HEK293 (cell line): ENCODE data around the gene TRPM2.

ENCODE experiments used
- CTCF ChIP-seq: fragments of 450-650 bp; formaldehyde crosslinking; IDR thresholded peaks from 2 replicates; pipeline ENCODE4 v1.5.1; 2016; ENCODE audit warnings: missing biosample characterization, missing genetic modification characterization
- GFI1B ChIP-seq: fragments of 450-650 bp; formaldehyde crosslinking; IDR thresholded peaks from 2 replicates; pipeline ENCODE4 v1.5.1; 2016; ENCODE audit warnings: missing biosample characterization, missing genetic modification characterization
- KLF17 ChIP-seq: fragments of 450-650 bp; formaldehyde crosslinking; IDR thresholded peaks from 2 replicates; pipeline ENCODE4 v1.5.1; 2016; ENCODE audit warnings: missing biosample characterization, missing genetic modification characterization
- MYNN ChIP-seq: fragments of 450-650 bp; formaldehyde crosslinking; IDR thresholded peaks from 2 replicates; pipeline ENCODE4 v1.5.1; 2016; ENCODE audit warnings: missing biosample characterization, missing genetic modification characterization, borderline replicate concordance
- RBAK ChIP-seq: fragments of 450-650 bp; formaldehyde crosslinking; IDR thresholded peaks from 2 replicates; pipeline ENCODE4 v1.5.1; 2016; ENCODE audit warnings: missing biosample characterization, missing genetic modification characterization
- REPIN1 ChIP-seq: fragments of 450-650 bp; formaldehyde crosslinking; IDR thresholded peaks from 2 replicates; pipeline ENCODE4 v1.5.1; 2017; ENCODE audit warnings: missing biosample characterization, missing genetic modification characterization, low read depth
- REST ChIP-seq: fragments of 450-650 bp; formaldehyde crosslinking; IDR thresholded peaks from 2 replicates; pipeline ENCODE4 v1.5.1; 2016; ENCODE audit warnings: missing biosample characterization, missing genetic modification characterization
- ZBTB11 ChIP-seq: fragments of 450-650 bp; formaldehyde crosslinking; conservative IDR thresholded peaks from 2 replicates; pipeline ENCODE4 v1.5.1; 2016; ENCODE audit warnings: low read depth, missing biosample characterization, missing genetic modification characterization
- ZNF16 ChIP-seq: fragments of 450-650 bp; formaldehyde crosslinking; IDR thresholded peaks from 2 replicates; pipeline ENCODE4 v1.5.1; 2016; ENCODE audit warnings: low read depth, missing biosample characterization, missing genetic modification characterization
- ZNF768 ChIP-seq: fragments of 450-650 bp; formaldehyde crosslinking; IDR thresholded peaks from 2 replicates; pipeline ENCODE4 v1.5.1; 2018; ENCODE audit warnings: missing biosample characterization, mild to moderate bottlenecking, missing genetic modification characterization
- ZNF830 ChIP-seq: fragments of 450-650 bp; IDR thresholded peaks from 2 replicates; pipeline ENCODE4 v1.5.0; 2018; ENCODE audit warnings: missing biosample characterization, missing genetic modification characterization, low read depth, mild to moderate bottlenecking, moderate library complexity

GRCh38 chr21:44366586-44367211, 13.3 kb downstream of the TRPM2 start:
- no peak for TF ChIP-seq MYNN
- no peak for TF ChIP-seq ZNF16 (tag by site-specific recombination)
- no peak for TF ChIP-seq REPIN1
- no peak for TF ChIP-seq CTCF (tag by site-specific recombination)
- TF ChIP-seq KLF17 (tag by site-specific recombination) = no peak
- no peak for TF ChIP-seq GFI1B (tag by site-specific recombination)
- TF ChIP-seq ZNF768 = no peak
- no peak for TF ChIP-seq REST
- no peak for TF ChIP-seq ZNF830 (tag by site-specific recombination)
- TF ChIP-seq ZBTB11 = no peak
- no peak for TF ChIP-seq RBAK (tag by site-specific recombination)
